Esophagus (tissue), 2 donors: ENCODE data around the gene NPNT. TPM values are rescaled to one million over a fixed set of nuclear protein-coding genes. Genes with fewer than 3 reads are reported as not detected.

ENCODE experiments used
- H3K27ac ChIP-seq, 2 donors: one replicate each; pipeline ENCODE4 v1.5.1; 2013; ENCODE audit warnings: low read depth in 2 of 2, mild to moderate bottlenecking in 2 of 2, inconsistent platforms in 1 of 2, low read length in 1 of 2, moderate library complexity in 1 of 2
- H3K27me3 ChIP-seq, 2 donors: one replicate each; pipeline ENCODE4 v1.6.1; 2013; ENCODE audit warnings: low read length in 2 of 2, control low read depth in 1 of 2, mild to moderate bottlenecking in 1 of 2; ENCODE audit not compliant: insufficient read depth in 2 of 2, control insufficient read depth in 1 of 2
- H3K36me3 ChIP-seq, 2 donors: one replicate each; pipeline ENCODE4 v1.6.1; 2013; ENCODE audit warnings: low read length in 1 of 2; ENCODE audit not compliant: control insufficient read depth in 2 of 2, insufficient read depth in 2 of 2
- H3K4me1 ChIP-seq, 2 donors: one replicate each; pipeline ENCODE4 v1.6.1; 2013; ENCODE audit warnings: low read length in 1 of 2; ENCODE audit not compliant: control insufficient read depth in 2 of 2, insufficient read depth in 2 of 2
- H3K4me3 ChIP-seq, 2 donors: one replicate each; pipeline ENCODE4 v1.5.1; 2013; ENCODE audit warnings: low read length in 2 of 2, mild to moderate bottlenecking in 2 of 2, low read depth in 1 of 2, moderate library complexity in 1 of 2
- H3K9me3 ChIP-seq, 2 donors: one replicate each; pipeline ENCODE4 v1.6.1; 2013; ENCODE audit warnings: mild to moderate bottlenecking in 2 of 2, low read depth in 1 of 2, low read length in 1 of 2, moderate library complexity in 1 of 2; ENCODE audit not compliant: control insufficient read depth in 2 of 2, insufficient read depth in 1 of 2
- WGBS, 2 donors: extraction: QIAGEN DNeasy Blood & Tissue Kit; methylation state at CpG; one replicate each; pipeline ENCODE4 v1.1.7; 2013; 5-methylcytosine and 5-hydroxymethylcytosine counted together
- polyA plus RNA-seq, 2 donors: library from polyadenylated mRNA; stranded (reverse); fragments of 200-250 nt; gene quantifications; one replicate each; pipeline ENCODE4 v1.2.3, GENCODE V29; 2013
- donor health status: healthy with polysubstance abuse.
- donor health status: Bipolar disorder and iron deficiency.

Gene NPNT
- polyA plus RNA-seq, 2 donors = 11.2 to 15.6 TPM

DNA sequence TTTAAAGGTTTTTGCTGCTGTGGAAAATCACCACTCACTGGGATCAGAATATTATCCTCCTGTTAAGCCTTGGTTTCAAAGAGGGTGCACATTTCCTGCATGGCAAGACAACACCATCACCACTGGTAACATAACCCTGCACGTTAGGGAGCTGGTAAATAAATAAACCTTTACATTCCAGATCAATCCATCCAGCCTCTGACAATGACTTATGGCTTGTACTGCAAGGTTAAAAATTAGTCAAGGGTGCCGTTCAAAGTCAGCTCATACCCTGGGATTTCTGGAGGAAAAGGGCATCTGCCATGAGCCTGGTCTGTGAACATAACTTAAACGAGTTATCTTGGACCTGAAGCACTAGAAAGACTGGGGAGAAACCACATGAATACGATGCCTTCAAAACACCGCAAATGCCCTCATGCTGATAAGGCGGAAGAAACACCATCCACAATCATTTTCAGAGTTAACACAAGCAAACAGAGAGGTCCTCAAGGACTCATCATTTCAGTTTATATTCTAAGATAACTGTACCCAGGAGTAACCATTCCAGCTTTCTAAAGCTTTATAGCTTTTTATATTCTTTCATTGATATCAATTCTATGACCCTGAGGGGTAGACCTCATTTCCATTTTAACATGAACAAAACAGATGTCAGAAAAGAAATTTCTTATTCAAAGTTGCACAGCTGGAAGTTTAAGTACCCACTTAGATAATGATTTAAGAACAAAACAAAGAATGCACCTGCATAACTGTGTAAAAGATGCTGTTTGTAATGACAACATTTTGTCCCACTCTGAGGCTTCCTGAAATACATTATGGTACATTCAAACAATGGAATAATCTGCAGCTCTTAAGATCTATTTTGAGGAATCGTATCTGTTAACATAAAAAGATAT, 103.1 kb downstream of the NPNT start:
- Histone ChIP-seq H3K4me1 (peaks cover 0 to 4% of the 10 kb centered on the region in 2 donors), H3K27ac (no peak overlapping the region), H3K36me3 (no peaks in the 10 kb centered on the region), H3K4me3 (no peak overlapping the region), H3K27me3 (no peaks in the 10 kb centered on the region), H3K9me3 (no peaks in the 10 kb centered on the region)
- 51 to 75% methylated on average over 7 of the region's 7 CpGs for WGBS, 2 donors

DNA sequence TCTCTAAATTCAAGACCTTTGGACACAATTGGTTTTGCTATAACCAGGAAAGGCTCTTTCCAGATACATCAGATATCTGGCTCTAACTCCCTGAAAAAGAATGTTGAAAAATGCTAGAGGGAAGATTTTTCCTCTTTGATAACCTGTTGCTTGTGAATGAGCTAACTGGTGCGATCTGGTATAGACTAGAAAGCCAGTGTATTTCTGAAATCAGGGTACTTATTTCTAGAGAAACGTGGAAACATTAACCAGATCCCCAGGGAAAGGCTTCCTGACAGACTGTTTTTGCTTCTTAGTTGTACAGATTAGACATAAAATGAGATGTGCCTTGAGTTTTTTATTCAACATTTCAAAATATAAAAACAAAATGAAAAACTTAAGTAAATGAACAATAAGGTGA, 107.7 kb downstream of the NPNT start:
- WGBS, 2 donors = 60 to 71% methylated on average over 2 of the region's 2 CpGs
- no peak overlapping the region for H3K4me3 ChIP-seq

DNA sequence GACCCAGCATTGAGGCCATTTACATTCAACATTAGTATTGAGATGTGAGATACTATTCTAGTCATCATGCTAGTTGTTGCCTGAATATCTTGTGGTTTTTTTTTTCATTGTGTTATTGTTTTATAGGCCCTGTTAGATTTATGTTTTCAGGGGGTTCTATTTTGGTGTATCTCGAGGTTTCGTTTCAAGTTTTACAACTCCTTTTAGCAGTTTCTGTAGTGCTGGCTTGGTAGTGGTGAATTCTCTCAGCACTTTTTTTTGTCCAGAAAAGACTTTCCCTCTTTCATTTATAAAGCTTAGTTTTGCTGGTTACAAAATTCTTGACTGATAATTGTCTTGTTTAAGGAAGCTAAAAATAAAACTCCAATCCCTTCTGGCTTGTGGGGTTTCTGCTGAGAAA, 115.5 kb downstream of the NPNT start:
- Histone ChIP-seq H3K4me3 (no peak overlapping the region), H3K4me1 (no peaks in the 10 kb centered on the region), H3K27ac (no peak overlapping the region), H3K36me3 (no peaks in the 10 kb centered on the region), H3K27me3 (no peaks in the 10 kb centered on the region), H3K9me3 (peaks cover 0 to 3% of the 10 kb centered on the region in 2 donors)
- 93 to 95% methylated on average over 2 of the region's 2 CpGs for WGBS, 2 donors

More for the DNA sequence above, 107.7 kb downstream of the NPNT start:
- Histone ChIP-seq H3K36me3 (no peaks in the 10 kb centered on the region), H3K4me1 (no peaks in the 10 kb centered on the region), H3K9me3 (no peaks in the 10 kb centered on the region), H3K27me3 (no peaks in the 10 kb centered on the region), H3K27ac (no peak overlapping the region)

DNA sequence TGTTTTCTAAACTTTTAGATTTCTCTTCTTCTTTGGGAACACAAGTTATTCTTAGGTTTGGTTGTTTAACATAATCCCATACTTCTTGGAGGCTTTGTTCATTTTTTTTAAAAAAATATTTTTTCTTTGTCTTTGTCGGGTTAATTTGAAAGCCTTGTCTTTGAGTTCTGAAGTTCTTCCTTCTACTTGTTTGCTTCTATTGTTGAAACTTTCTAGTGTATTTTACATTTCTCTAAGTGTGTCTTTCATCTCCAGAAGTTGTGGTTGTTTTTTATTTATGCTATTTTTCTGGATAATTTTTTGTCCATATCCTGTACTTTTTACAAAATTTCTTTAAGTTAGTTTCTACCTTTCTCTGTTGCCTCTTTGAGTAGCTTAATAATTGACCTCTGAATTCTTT, 116.1 kb downstream of the NPNT start:
- WGBS, 2 donors = 96 to 98% methylated on average over 1 of the region's 1 CpG

DNA sequence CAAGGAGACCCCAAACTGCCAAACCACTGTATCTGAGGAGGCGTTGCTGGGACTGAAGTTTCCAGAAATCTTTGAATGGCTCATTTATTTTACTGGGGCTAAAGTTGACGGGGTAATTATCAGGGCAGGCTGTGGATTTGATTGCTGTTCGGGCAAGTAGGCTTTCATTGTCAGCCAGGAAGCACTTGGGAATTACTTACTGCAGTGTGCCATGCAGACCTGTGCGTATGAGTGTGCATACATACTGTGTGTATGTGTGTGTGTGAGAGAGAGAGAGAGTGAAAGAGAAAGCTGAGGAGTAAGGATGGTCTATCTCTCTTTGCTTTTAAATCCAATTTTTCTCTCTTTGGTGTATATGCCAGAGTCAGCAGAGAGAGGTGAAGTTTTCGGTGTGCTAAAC, 122.7 kb downstream of the NPNT start:
- no peaks in the 10 kb centered on the region for H3K36me3 ChIP-seq
- H3K4me1 ChIP-seq = no peaks in the 10 kb centered on the region
- no peak overlapping the region for H3K27ac ChIP-seq
- no peaks in the 10 kb centered on the region for H3K27me3 ChIP-seq
- 67 to 73% methylated on average over 5 of the region's 5 CpGs for WGBS, 2 donors
- no peak overlapping the region for H3K4me3 ChIP-seq
- no peaks in the 10 kb centered on the region for H3K9me3 ChIP-seq

More for the DNA sequence above, 116.1 kb downstream of the NPNT start:
- no peaks in the 10 kb centered on the region for H3K4me1 ChIP-seq
- H3K4me3 ChIP-seq = no peak overlapping the region
- no peak overlapping the region for H3K27ac ChIP-seq
- no peaks in the 10 kb centered on the region for H3K27me3 ChIP-seq
- peaks cover 0 to 3% of the 10 kb centered on the region in 2 donors for H3K9me3 ChIP-seq
- H3K36me3 ChIP-seq = no peaks in the 10 kb centered on the region

DNA sequence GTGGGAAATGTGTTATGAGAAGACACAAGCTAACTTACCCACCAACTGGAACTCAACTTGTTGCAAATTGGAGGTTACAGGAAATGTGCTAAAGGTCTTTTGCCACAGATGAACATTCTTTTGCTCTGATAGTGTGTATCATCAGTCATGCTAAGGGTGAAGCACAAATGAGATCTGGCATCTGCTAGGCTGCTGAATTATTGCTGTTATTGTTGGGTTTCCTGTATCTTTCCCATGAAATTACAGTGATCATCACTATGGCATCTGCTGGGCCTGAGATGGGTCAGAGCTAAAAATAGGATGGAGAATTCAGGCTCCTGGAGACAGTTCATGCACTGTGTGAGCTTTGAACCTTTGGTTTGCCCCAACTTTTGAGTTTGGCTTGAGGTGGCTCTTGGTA, 124.5 kb downstream of the NPNT start:
- Histone ChIP-seq H3K4me3 (no peak overlapping the region), H3K27me3 (no peaks in the 10 kb centered on the region), H3K27ac (no peak overlapping the region), H3K4me1 (no peaks in the 10 kb centered on the region), H3K36me3 (no peaks in the 10 kb centered on the region), H3K9me3 (peaks cover 0 to 2% of the 10 kb centered on the region in 2 donors)

Other genes starting within 250 kb of the NPNT start
- gene INTS12, start 186.8 kb upstream of the NPNT start, polyA plus RNA-seq = 10 to 100 TPM in 1 of 2 donors, 1 to 10 TPM in 1; 9.4 to 13.9 TPM
- 1 to 10 TPM; 1.5 to 2.6 TPM for gene GSTCD, start 186.7 kb upstream of the NPNT start, polyA plus RNA-seq